ENCODE results near the gene GSDMA. TPM values are rescaled to one million over a fixed set of nuclear protein-coding genes. Genes with fewer than 3 reads are reported as not detected.

GSDMA gene
- total RNA-seq, 1 donor from 2014 or later: not detected

DNA sequence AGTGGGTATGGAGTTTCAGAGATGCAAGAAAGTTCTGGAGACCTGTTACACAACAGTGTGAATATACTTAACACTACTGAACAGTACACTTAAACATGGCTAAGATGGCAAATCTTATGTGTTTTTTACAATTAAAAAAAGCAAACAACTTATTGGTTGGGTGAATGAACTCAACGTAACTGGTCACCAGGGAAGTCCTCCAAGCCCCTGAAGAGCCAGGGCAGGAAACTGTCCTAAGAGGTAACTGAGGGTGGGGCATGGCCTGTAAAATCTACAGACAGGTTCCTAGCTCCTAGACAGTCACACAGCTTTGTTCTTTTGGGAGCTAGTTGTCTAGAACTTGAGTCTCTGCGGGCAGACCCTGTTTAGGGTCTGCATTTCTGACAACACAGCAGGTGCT, 62.8 kb downstream of the GSDMA start:
- ChIA-PET POLR2A (interaction anchor here (0.6 kb wide), 1 partner anchor 66 kb away, joined by 7 read pairs; no protein-coding TSS in a partner anchor), CTCF (interaction anchor here (1.0 to 2.7 kb wide), 6 partner anchors 10 to 478 kb away, joined by 3 to 13 read pairs (median 3); partner anchors contain the start of gene CSF3)
- H3K36me3 Mint-ChIP-seq (ENCODE audit: low read depth): peaks cover 80% of the 10 kb centered on the region
- no peak overlapping the region for H3K27ac Mint-ChIP-seq
- H3K4me3 Mint-ChIP-seq: no peak overlapping the region
- H3K9me3 Mint-ChIP-seq: no peaks in the 10 kb centered on the region
- intact Hi-C loops (cut with micrococcal nuclease): no loop called here
- TF ChIP-seq, protein P1, sequence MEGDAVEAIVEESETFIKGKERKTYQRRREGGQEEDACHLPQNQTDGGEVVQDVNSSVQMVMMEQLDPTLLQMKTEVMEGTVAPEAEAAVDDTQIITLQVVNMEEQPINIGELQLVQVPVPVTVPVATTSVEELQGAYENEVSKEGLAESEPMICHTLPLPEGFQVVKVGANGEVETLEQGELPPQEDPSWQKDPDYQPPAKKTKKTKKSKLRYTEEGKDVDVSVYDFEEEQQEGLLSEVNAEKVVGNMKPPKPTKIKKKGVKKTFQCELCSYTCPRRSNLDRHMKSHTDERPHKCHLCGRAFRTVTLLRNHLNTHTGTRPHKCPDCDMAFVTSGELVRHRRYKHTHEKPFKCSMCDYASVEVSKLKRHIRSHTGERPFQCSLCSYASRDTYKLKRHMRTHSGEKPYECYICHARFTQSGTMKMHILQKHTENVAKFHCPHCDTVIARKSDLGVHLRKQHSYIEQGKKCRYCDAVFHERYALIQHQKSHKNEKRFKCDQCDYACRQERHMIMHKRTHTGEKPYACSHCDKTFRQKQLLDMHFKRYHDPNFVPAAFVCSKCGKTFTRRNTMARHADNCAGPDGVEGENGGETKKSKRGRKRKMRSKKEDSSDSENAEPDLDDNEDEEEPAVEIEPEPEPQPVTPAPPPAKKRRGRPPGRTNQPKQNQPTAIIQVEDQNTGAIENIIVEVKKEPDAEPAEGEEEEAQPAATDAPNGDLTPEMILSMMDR (IDR thresholded peaks at IDR 0.05): no peak
- H3K4me1 Mint-ChIP-seq: no peaks in the 10 kb centered on the region
- H3K27me3 Mint-ChIP-seq: no peaks in the 10 kb centered on the region
- ATAC-seq (ENCODE audit: low read depth) (no peak), DNase-seq (no peak)

DNA sequence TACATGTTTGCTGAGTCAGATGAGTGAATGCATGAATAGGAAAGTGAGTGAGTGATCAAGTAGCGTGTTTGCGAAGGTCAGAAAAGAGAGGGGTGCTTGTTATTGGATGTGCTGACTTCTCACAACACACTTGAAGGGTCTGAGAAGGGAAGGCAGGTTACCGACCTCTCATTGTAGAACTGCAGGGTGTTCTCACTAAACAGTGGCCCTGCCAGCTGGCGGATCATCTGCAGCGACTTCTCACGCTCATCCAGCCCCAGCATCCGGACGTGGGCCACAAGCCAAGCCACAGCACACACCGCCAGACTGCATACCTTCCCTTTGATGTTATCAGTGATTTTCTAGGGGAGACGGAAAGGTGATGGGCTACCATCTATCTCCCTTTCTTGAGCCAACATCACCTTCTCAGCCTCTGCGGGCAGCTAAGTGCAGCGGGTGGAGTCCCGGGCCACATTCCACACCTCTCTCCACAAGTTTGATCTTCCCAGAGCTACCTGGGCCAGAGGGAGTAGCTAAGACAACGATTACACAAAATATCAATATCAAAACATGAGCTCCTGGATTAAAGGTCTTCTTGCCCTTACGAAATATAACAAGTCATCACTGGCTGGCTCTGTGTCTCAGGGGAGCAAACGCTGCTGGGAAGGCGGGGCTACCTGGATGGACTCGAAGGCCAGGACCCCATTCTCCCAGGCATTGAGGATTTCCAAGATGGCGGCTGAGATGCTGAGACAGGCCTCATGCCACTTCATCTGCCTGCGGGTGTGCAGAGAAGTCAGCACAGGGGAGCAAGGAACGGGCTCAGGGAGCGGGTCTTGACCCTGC, 63.4 kb downstream of the GSDMA start:
- no peak overlapping the region for H3K27ac Mint-ChIP-seq
- H3K4me1 Mint-ChIP-seq: no peaks in the 10 kb centered on the region
- ATAC-seq (ENCODE audit: low read depth): no peak
- H3K9me3 Mint-ChIP-seq: no peaks in the 10 kb centered on the region
- POLR2A ChIA-PET: interaction anchor here (0.6 kb wide), 1 partner anchor 66 kb away, joined by 7 read pairs; no protein-coding TSS in a partner anchor
- CTCF ChIA-PET: interaction anchor here (0.8 to 2.7 kb wide), 14 partner anchors 11 to 478 kb away, joined by 3 to 13 read pairs (median 5); partner anchors contain the start of gene CSF3
- TF ChIP-seq, protein P1 (IDR thresholded peaks at IDR 0.05): no peak
- H3K27me3 Mint-ChIP-seq: no peaks in the 10 kb centered on the region
- intact Hi-C loops (cut with micrococcal nuclease): loop anchor here (2.0 kb wide), 1 partner anchor 477 kb away; no protein-coding TSS in a partner anchor
- DNase-seq: no peak
- H3K4me3 Mint-ChIP-seq: no peak overlapping the region
- H3K36me3 Mint-ChIP-seq (ENCODE audit: low read depth): peaks cover 82% of the 10 kb centered on the region

DNA sequence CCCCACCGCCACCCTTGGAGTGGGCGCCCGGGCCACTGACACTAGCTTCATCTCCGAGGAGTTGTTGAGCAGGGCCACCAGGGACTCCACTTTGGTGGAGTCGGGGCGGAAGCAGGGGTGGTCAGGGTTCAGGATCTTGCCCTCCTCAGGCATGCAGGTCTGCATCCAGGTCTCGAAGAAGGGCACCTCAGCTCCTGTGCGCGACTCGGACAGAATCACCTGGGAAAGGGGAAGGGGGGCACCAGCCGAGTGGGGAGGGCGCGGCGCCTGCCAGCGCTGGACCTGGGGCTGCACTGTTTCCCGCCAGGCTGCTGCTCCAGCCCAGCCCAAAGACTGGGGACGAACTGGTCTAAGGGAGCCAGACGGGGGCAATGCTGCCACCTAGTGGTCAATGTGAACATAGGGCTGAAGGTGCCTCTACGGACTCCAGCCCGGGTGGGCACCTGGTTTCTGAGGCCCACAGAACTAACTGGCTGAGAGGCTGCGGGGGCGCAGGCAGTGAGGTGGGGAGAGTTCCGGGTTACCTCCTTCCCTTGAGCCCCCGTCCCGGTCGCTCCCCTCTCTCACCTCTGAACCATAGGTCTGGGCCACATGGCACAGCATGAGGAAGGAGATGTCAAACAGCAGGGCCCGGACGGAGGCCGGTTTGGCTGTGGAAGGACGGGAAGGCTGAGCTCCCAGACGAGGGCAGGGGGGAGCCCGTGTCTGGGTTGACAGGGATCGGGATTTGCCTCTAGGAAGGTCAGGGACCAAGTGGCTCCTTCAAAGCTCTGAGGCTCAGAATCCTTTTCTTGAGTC, 64.2 kb downstream of the GSDMA start:
- TF ChIP-seq, protein P1 (IDR thresholded peaks at IDR 0.05): no peak
- peaks cover 82% of the 10 kb centered on the region for H3K36me3 Mint-ChIP-seq (ENCODE audit: low read depth)
- H3K27me3 Mint-ChIP-seq: no peaks in the 10 kb centered on the region
- ChIA-PET POLR2A (no interaction called here), CTCF (interaction anchor here (0.6 to 2.7 kb wide), 25 partner anchors 10 to 865 kb away, joined by 3 to 13 read pairs (median 4); partner anchors contain the start of genes CSF3 and PSMD3)
- no peak overlapping the region for H3K4me3 Mint-ChIP-seq
- DNase-seq (peak; percentile 62), ATAC-seq (ENCODE audit: low read depth) (peak; percentile 92)
- H3K4me1 Mint-ChIP-seq: no peaks in the 10 kb centered on the region
- intact Hi-C loops (cut with micrococcal nuclease): loop anchor here (1.0 to 2.0 kb wide), 4 partner anchors 14 to 478 kb away; no protein-coding TSS in a partner anchor
- no peak overlapping the region for H3K27ac Mint-ChIP-seq
- H3K9me3 Mint-ChIP-seq: no peaks in the 10 kb centered on the region

Other genes with a start within 250 kb of the GSDMA start
- 42.2 and 45.7 TPM in 2 replicates for gene MIEN1, start 232.5 kb upstream of the GSDMA start, total RNA-seq
- gene GRB7, start 225.1 kb upstream of the GSDMA start, total RNA-seq: 0.44 TPM in 1 of 2 replicates, not detected in the other
- 208 and 220 TPM in 2 replicates for gene IKZF3, start 98.7 kb upstream of the GSDMA start, total RNA-seq
- gene ZPBP2, start 94.8 kb upstream of the GSDMA start, total RNA-seq: 1.2 and 1.6 TPM in 2 replicates
- gene GSDMB, start 44.4 kb upstream of the GSDMA start, total RNA-seq: 10.3 and 11.7 TPM in 2 replicates
- gene ORMDL3, start 35.4 kb upstream of the GSDMA start, total RNA-seq: 38.5 and 49.1 TPM in 2 replicates
- gene LRRC3C, start 35.3 kb upstream of the GSDMA start, total RNA-seq: not detected in 2 replicates
- 115 and 127 TPM in 2 replicates for gene PSMD3, start 17.8 kb downstream of the GSDMA start, total RNA-seq
- gene CSF3, start 52.4 kb downstream of the GSDMA start, total RNA-seq: not detected in 2 replicates
- gene MED24, start 91.4 kb downstream of the GSDMA start, total RNA-seq: 110 and 127 TPM in 2 replicates
- gene THRA, start 100.0 kb downstream of the GSDMA start, total RNA-seq: 5.4 and 5.9 TPM in 2 replicates
- gene NR1D1, start 137.6 kb downstream of the GSDMA start, total RNA-seq: 5.5 and 6.1 TPM in 2 replicates
- gene MSL1, start 159.0 kb downstream of the GSDMA start, total RNA-seq: 84.5 and 101 TPM in 2 replicates
- gene CASC3, start 177.5 kb downstream of the GSDMA start, total RNA-seq: 110 and 119 TPM in 2 replicates
- 4.9 and 7.0 TPM in 2 replicates for gene RAPGEFL1, start 214.5 kb downstream of the GSDMA start, total RNA-seq

Measured in activated B cell treated with CpG ODN at 0.5 μM for 24 hours (primary cell).